HG03139 (cell line): ENCODE results near the gene CFAP69.
A peak's percentile ranks its signal among the peaks of the same experiment; 100 is the strongest.
"Not testable (repeated sequence)": the region's sequence is repeated elsewhere in the genome, so short reads cannot be mapped to it uniquely, and the experiment has no call there.

Source experiments
- ATAC-seq: cut with Tn5 transposase; IDR thresholded peaks from one replicate; pipeline ENCODE4 v1.9.1; 2021; ENCODE audit not compliant: unreplicated experiment

The CFAP69 gene

DNA sequence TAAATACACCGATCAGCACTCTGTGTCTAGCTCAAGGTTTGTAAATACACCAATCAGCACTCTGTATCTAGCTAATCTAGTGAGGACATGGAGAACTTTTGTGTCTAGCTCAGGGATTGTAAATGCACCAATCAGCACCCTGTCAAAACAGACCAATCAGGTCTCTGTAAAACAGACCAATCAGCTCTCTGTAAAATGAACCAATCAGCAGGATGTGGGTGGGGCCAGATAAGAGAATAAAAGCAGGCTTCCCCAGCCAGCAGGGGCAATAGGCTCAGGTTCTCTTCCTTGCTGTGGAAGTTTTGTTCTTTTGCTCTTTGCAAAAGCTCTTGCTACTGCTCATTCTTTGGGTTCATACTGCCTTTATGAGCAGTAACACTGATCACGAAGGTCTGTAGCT lies 90.0 kb downstream of the CFAP69 start:
- not testable (repeated sequence) for ATAC-seq

DNA sequence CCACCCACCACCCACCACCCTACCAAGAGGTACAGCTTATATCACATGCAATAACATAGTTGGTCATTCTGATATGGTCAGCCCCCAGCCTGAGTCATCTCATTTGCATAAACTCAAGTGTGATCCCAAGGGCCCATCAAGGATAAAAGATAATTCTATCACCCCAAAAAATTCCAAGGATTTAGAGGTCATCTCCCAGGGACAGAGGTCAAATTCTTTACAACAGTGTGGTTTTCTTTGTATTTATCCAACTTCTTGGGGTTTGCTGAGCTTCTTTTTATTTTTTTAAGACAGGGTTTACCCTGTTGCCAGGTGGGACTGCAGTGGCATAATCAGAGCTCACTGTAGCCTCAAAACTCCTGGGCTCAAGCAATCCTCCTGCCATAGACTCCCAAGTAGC lies 92.1 kb downstream of the CFAP69 start:
- no peak for ATAC-seq

DNA sequence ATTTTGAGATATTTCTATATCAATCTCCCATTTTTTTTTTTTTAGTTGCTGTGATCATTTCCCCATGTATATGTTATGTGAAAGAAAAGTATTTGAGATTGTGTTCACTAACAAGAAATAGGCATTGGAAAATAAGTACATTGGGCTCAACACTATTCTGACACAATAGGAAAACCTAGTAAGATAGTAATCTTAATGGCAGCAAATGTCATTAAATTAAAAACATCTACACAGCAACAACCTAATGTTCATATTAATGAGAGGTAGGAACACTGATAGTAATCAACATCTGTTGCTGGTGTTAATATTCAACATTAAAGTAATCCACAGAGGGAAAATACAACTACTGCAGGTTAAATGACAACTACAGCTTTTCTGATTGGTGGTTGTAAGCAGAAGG lies 100.0 kb downstream of the CFAP69 start:
- no peak for ATAC-seq

DNA sequence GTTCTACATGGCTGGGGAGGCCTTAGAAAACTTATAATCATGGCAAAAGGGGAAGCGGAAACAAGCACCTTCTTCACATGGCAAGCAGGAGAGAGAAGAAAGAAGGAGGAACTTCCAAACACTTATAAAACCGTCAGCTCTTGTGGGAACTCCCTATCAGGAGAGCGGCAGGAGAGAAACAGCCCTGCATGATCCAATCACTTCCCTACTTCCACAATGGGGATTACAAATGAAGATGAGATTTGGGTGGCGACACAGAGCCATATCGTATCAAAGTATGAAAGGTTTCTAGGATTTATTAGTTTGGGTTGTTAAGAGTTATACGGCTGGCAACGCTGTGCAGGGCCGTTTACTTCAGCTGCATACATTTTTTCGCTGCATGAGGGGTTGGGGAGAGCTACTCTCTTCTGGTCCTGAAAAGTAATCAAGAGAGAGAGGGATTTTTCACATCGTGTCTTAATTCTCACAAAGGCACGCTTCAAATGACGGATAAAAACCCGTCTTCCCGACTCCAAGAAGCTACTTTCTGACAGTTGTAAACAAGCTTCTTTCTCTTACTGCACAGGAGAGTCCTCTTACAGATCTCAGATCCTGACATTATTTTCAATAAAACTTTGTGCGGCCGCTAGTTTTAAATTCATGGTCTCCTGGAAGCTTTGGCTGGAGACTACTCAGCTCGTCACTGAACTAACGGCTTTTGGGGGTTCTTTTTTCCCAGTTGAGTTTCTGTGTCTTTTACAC lies 100.8 kb downstream of the CFAP69 start:
- ATAC-seq, result peak; percentile 4

DNA sequence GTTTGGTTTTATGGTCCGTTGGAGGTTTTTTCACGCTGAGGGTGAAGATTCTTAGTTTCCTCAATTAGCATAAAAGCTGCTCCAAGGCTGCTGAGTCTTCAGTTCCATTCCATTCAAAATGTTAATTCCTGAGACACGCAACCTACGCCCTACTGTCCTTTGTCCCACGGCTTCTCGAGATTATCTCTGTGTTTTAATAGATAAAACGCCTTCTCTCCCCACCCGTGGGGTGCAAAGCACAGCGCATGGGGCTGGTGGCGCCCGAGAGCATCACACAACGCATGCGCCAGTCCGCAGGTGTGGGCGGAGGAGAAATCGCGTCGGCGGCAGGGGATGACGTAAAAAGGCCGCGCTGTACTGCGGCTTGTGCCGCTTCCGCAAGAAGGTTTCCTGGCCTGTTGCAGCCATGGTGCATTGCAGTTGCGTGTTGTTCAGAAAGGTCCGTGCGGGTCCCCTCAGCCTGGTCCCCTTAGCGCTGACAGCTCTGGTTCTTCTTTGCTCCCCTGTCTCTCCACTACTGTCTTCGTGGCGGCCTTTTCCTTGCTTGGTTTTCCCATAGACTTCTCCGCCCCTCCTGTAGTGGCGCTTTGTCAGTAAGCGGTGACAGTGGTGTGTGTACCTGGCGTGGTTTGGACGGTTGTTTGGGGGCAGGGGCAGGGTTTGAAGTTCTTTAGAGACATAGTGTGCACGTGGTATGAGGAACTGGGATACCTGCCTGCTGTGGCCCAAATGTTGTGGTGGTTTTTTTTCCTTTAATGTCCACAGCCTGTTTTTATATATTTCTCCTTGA lies 101.6 kb downstream of the CFAP69 start, which contains the start of gene GTPBP10:
Gene GTPBP10, plus strand, starts transcription at position 381 of the 790 bp plus-strand sequence. Its CDS starts 26 bp downstream, at position 407.
- peak; percentile 93 for ATAC-seq

DNA sequence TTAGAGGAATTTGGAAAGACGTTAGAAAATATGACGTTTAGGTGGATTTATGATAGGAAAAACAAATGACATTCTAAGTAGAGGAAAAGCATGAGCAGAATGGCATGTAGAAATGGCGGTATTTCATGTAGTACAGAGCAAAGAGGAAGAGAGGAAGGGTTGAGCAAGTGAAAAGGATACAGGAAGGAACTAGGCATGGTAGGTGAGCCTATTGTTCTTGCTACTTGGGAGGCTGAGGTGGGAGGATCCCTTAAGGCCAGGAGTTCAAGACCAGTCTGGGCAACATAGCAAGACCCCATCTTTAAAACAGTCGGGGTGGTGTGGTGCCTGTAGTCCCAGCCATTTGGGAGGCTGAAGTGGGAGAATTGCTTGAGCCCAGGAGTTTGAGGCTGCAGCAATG lies 102.8 kb downstream of the CFAP69 start:
- ATAC-seq, result no peak

DNA sequence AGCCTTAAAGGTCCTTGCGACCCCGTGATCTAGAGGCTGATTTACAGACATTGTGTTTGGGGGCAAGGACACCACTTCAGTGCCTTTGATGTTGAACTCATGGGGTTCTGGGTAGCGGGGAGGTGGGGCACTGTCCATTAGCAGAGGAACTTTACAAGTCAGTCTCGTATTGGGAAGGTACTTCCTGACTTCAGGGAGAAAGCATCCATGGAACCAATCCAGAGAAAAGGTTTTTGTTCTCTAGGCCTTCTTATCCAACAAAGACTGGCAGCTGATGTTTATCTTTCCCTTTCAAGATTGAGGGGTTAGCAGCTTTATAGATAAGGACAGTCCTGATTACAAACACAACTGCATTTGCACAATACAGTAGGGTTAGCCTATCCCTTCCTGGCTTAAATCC lies 104.3 kb downstream of the CFAP69 start:
- no peak for ATAC-seq

DNA sequence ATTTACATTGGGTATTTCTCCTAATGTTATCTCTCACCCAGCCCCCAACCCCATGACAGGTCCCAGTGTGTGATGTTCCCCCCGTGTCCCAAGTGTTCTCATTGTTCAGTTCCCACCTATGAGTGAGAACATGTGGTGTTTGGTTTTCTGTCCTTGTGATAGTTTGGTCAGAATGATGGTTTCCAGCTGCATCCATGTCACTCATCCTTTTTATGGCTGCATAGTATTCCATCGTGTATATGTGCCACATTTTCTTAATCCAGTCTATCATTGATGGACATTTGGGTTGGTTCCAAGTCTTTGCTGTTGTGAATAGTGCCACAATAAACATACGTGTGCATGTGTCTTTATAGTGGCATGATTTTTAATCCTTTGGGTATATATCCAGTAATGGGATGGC lies 105.1 kb downstream of the CFAP69 start:
- ATAC-seq, result not testable (repeated sequence)

DNA sequence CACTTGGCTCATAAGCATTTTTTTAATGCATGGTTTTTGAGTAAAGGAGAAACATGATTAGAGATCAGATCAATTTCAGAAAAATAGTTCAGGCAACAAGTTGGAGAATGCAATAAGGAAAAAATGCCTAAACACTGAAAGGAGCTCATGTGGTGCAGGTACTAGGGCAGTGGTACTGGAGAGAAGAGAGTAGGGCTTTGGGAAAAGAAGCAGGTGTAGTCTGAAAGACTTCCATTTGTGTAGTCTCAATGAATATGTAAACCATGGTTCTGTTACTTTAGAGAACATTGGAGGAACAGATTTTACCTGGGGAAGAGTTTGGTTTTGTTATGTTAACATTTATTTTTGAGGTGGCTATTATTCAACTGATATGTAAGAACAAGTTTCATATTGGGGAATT lies 107.0 kb downstream of the CFAP69 start:
- no peak for ATAC-seq
